ENCODE measurements around the gene KRT79. TPM values are rescaled to one million over a fixed set of nuclear protein-coding genes. Genes with fewer than 3 reads are reported as not detected.
"Not testable (repeated sequence)": the region's sequence is repeated elsewhere in the genome, so short reads cannot be mapped to it uniquely, and the experiment has no call there.

Gene KRT79
- total and polyA plus RNA-seq, 9 of the 15 experiments (the other 6 are each of a cell fraction or from before 2014, with no cell fraction given) = 0.03 to 2.3 (median 0.23) TPM; not detected in 2

GRCh38 chr12:52795332-52795674, 38.8 kb downstream of the KRT79 start:
- H3K4me1 ChIP-seq (replicated peaks in 1 of 2; ENCODE audit: control insufficient read depth in 2 of 2, insufficient read depth in 2 of 2, low read length in 2 of 2) = peaks cover 36 to 42% of the 10 kb centered on the region in 2 experiments; a peak in 4 of 5 replicates
- DNase-seq (ENCODE audit: extremely low read depth in 1 of 4, low spot score in 3 of 4); H4K20me1 ChIP-seq (replicated peaks; ENCODE audit: control insufficient read depth, insufficient read depth, low read length); H3K79me2 ChIP-seq (ENCODE audit: control insufficient read depth, insufficient read depth, low read length); BruUV-seq (replicated peaks); H3K36me3 ChIP-seq (ENCODE audit: control insufficient read depth, insufficient read depth, low read length); H3K9me1 ChIP-seq (ENCODE audit: control insufficient read depth, insufficient read depth, low read length); intact Hi-C loops (cut with micrococcal nuclease); H3K4me3 ChIP-seq; H3K9me3 ChIP-seq (replicated peaks; ENCODE audit: control insufficient read depth, insufficient read depth, low read depth, low read length); H2AFZ ChIP-seq (ENCODE audit: low read depth, low read length); H3K4me2 ChIP-seq (ENCODE audit: insufficient read depth, low read length); FAIRE-seq; H3K9ac ChIP-seq (ENCODE audit: insufficient read depth in 1 of 2, low read depth in 2 of 2, low read length in 2 of 2); ATAC-seq; H3K27me3 ChIP-seq (ENCODE audit: control insufficient read depth in 2 of 2, insufficient read depth in 2 of 2, low read length in 2 of 2); in situ Hi-C loops (cut with MboI); H3K27ac ChIP-seq (ENCODE audit: extremely low read depth, low read depth, low read length): not testable (repeated sequence)
- ChIA-PET CTCF (ENCODE audit: low intra/inter-chr PET ratio) (interaction anchor here (0.7 kb wide), 1 partner anchor 1310 kb away, joined by 3 read pairs; no protein-coding TSS in a partner anchor), POLR2A (interaction anchor here (1.3 to 1.5 kb wide), 2 partner anchors 10 to 11 kb away, joined by 3 to 4 read pairs; no protein-coding TSS in a partner anchor)
- 72% methylated on average over 2 of the region's 2 CpGs for WGBS (ENCODE audit: insufficient coverage, low coverage, missing lambda C conversion rate)

DNA sequence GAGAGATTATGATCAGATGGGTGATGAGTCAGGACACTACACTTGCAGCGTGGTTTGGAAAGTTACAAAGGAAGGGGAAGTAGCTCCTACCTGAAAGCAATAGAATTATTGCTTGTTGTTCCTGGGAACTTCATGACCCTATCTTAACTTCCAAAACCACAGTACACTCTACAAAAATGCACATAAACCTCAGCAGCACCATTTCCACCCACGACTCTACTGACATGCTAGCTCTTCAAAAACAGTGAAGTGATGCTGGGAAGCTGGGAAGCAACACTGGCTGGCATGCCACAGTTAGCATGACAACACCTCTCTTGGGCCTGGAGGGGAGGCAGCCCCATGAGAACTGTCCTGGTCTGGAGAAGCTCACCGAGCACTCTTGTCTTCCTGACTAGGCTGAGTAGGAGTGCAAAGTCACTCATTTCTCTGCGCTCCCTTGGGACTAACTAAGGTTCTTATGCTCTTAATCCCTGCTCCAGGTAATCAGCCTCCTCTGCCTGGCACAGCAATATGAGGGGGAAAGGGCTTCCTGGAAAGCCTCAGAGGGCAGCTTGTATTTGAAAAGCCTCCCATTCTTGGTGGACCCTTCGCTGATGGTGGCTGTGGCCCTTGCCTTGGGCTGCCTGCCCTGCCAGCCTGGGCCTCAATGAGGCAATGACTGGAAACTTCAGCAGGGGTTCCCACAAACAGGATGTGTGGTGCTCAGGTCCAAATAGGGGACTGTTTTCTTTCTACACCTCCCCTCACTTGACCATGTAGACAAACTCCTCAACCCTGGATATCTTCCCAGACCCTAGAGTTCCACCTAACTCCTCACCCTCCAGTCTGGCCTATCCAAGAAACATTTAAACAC, 39.4 kb downstream of the KRT79 start:
- Histone ChIP-seq H3K79me2 (ENCODE audit: control insufficient read depth, insufficient read depth, low read length) (no peaks in the 10 kb centered on the region), H3K9me1 (ENCODE audit: control insufficient read depth, insufficient read depth, low read length) (no peaks in the 10 kb centered on the region), H3K4me3 (no peak overlapping the region), H3K9ac (ENCODE audit: insufficient read depth in 1 of 2, low read depth in 2 of 2, low read length in 2 of 2) (no peak overlapping the region; a peak in 1 of 4 replicates), H3K36me3 (ENCODE audit: control insufficient read depth, insufficient read depth, low read length) (no peaks in the 10 kb centered on the region), H3K4me2 (ENCODE audit: insufficient read depth, low read length) (no peak overlapping the region; the same call in 1 of the 2 replicates), H2AFZ (ENCODE audit: low read depth, low read length) (no peak overlapping the region), H3K27me3 (ENCODE audit: control insufficient read depth in 2 of 2, insufficient read depth in 2 of 2, low read length in 2 of 2) (no peaks in the 10 kb centered on the region), H3K9me3 (replicated peaks; ENCODE audit: control insufficient read depth, insufficient read depth, low read depth, low read length) (no peaks in the 10 kb centered on the region), H4K20me1 (replicated peaks; ENCODE audit: control insufficient read depth, insufficient read depth, low read length) (no peaks in the 10 kb centered on the region), H3K27ac (ENCODE audit: extremely low read depth, low read depth, low read length) (no peak overlapping the region), H3K4me1 (replicated peaks in 1 of 2; ENCODE audit: control insufficient read depth in 2 of 2, insufficient read depth in 2 of 2, low read length in 2 of 2) (peaks cover 42 to 45% of the 10 kb centered on the region in 2 experiments; a peak in 4 of 5 replicates)
- FAIRE-seq (no peak), ATAC-seq (no peak), DNase-seq (ENCODE audit: extremely low read depth in 1 of 4, low spot score in 3 of 4) (peak in 1 of 4 experiments; percentile 17)
- intact Hi-C loops (cut with micrococcal nuclease) = no loop called here
- ChIA-PET POLR2A (interaction anchor here (1.3 kb wide), 1 partner anchor 12 kb away, joined by 4 read pairs; no protein-coding TSS in a partner anchor), CTCF (ENCODE audit: low intra/inter-chr PET ratio) (interaction anchor here (0.7 kb wide), 1 partner anchor 1309 kb away, joined by 3 read pairs; no protein-coding TSS in a partner anchor)
- in situ Hi-C loops (cut with MboI) = no loop called here
- 36% methylated on average over 5 of the region's 5 CpGs for WGBS (ENCODE audit: insufficient coverage, low coverage, missing lambda C conversion rate)
- BruUV-seq (replicated peaks) = no TSS peak
- peak; percentile 9; the same call in 1 of the 2 replicates for TF ChIP-seq NFE2 (IDR thresholded peaks at IDR 0.05; ENCODE audit: low read depth)
- no peak for TF ChIP-seq GABPB1 (CRISPR knock-in tag; IDR thresholded peaks at IDR 0.05)
- TF ChIP-seq GABPB2 (CRISPR knock-in tag; conservative IDR thresholded peaks at IDR 0.05) = no peak
- TF ChIP-seq RAD51 (IDR thresholded peaks at IDR 0.05; ENCODE audit: borderline replicate concordance, low read depth) = no peak
- TF ChIP-seq PREB (CRISPR knock-in tag; IDR thresholded peaks at IDR 0.05) = no peak
- no peak for TF ChIP-seq BRD9 (IDR thresholded peaks at IDR 0.05; ENCODE audit: low read depth, partially characterized antibody)
- 0 out of 2 replicates have a peak, but pooled peaks have one; percentile 30 for TF ChIP-seq TEAD4 (IDR thresholded peaks at IDR 0.05; ENCODE audit: low read length)
- TF ChIP-seq TEAD4 (CRISPR knock-in tag; IDR thresholded peaks at IDR 0.05; ENCODE audit: borderline replicate concordance) = no peak
- no peak for TF ChIP-seq ZNF583 (CRISPR knock-in tag; IDR thresholded peaks at IDR 0.05)
- TF ChIP-seq PHB2 (IDR thresholded peaks at IDR 0.05; ENCODE audit: low read depth) = no peak
- TF ChIP-seq, protein P1, sequence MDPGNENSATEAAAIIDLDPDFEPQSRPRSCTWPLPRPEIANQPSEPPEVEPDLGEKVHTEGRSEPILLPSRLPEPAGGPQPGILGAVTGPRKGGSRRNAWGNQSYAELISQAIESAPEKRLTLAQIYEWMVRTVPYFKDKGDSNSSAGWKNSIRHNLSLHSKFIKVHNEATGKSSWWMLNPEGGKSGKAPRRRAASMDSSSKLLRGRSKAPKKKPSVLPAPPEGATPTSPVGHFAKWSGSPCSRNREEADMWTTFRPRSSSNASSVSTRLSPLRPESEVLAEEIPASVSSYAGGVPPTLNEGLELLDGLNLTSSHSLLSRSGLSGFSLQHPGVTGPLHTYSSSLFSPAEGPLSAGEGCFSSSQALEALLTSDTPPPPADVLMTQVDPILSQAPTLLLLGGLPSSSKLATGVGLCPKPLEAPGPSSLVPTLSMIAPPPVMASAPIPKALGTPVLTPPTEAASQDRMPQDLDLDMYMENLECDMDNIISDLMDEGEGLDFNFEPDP (CRISPR knock-in tag; IDR thresholded peaks at IDR 0.05) = no peak
- no peak for TF ChIP-seq ZFP36 (IDR thresholded peaks at IDR 0.05; ENCODE audit: low read depth, low read length, partially characterized antibody)
- TF ChIP-seq RUNX1 (IDR thresholded peaks at IDR 0.05; ENCODE audit: low read depth) = no peak

All from K562 (cell line).